A549 (cell line): ENCODE data around the gene CNDP1. TPM values are rescaled to one million over a fixed set of nuclear protein-coding genes. Genes with fewer than 3 reads are reported as not detected.

Source experiments
- ATAC-seq, 2 experiments: fragments of 200-7000 bp in 1 of 2; fragments of >200 bp in 1 of 2; cut with Nextera tagmentation in 1 of 2; cut with Tn5 transposase in 1 of 2; 3 replicates each; pipeline versions ENCODE4 v1.8.0 to v1.9.1; 2018 to 2020; ENCODE audit warnings: mild to moderate bottlenecking in 1 of 2, moderate library complexity in 1 of 2
- CTCF ChIA-PET: fragments of 300-600 bp; sonication (Branson Sonifier 250); formaldehyde crosslinking; extraction: SDS; loops from one replicate; lab custom pipeline; 2021; ENCODE audit warnings: antibody characterized with exemption, inconsistent platforms; lab: Yijun Ruan, JAX
- POLR2A ChIA-PET: fragments of 350-600 bp; formaldehyde crosslinking; extraction: SDS; loops from one replicate; lab custom pipeline; 2021; ENCODE audit warnings: antibody characterized with exemption, inconsistent platforms; lab: Yijun Ruan, JAX
- DNase-seq, 2 experiments: peaks; one replicate each; pipeline versions ENCODE4 v3.0.0 to v3.0.0-alpha.2; 2011 to 2016; ENCODE audit warnings: low read depth in 1 of 2, low spot score in 1 of 2
- FAIRE-seq: peaks from 2 replicates; lab custom pipeline; 2011; peaks lifted over from hg19 to GRCh38; lab: Jason Lieb, UNC
- H3K27ac ChIP-seq, 2 experiments: fragments of >200 bp; sonication (Bioruptor Twin); formaldehyde crosslinking; 3 replicates each; pipeline ENCODE4 v1.5.1; 2016 to 2017
- H3K4me1 ChIP-seq: fragments of >200 bp; sonication (Bioruptor Twin); formaldehyde crosslinking; 3 replicates; pipeline ENCODE4 v1.6.1; 2016
- H3K4me2 ChIP-seq: fragments of >200 bp; sonication (Bioruptor Twin); formaldehyde crosslinking; 3 replicates; pipeline ENCODE4 v1.6.1; 2016
- H3K4me3 ChIP-seq: fragments of >200 bp; sonication (Bioruptor Twin); formaldehyde crosslinking; 3 replicates; pipeline ENCODE4 v1.5.1; 2016
- H3K9me3 ChIP-seq: fragments of >200 bp; sonication (Bioruptor Twin); formaldehyde crosslinking; 3 replicates; pipeline ENCODE4 v1.6.1; 2016
- CBX2 ChIP-seq: fragments of 200-600 bp; sonication (generic); IDR thresholded peaks from 2 replicates; pipeline ENCODE4 v1.6.1; 2016; ENCODE audit warnings: low read depth, mild to moderate bottlenecking, borderline replicate concordance
- ESRRA ChIP-seq: fragments of 150-350 bp; IDR thresholded peaks from 2 replicates; pipeline ENCODE4 v1.6.1; 2014; ENCODE audit warnings: mild to moderate bottlenecking, low read length, borderline replicate concordance
- FOSL2 ChIP-seq, 2 experiments: fragments of 450-650 bp in 1 of 2; fragments of >200 bp in 1 of 2; sonication (Bioruptor Twin) in 1 of 2; formaldehyde crosslinking; IDR thresholded peaks; 2 replicates each; pipeline versions ENCODE4 v1.5.0 to v1.6.1; 2016 to 2020; ENCODE audit warnings: mild to moderate bottlenecking in 1 of 2, moderate library complexity in 1 of 2
- FOXS1 ChIP-seq: fragments of 250-450 bp; sonication (Bioruptor Pico); IDR thresholded peaks from 2 replicates; pipeline ENCODE4 v1.5.0; 2020; ENCODE audit warnings: mild to moderate bottlenecking, moderate library complexity
- HOXA7 ChIP-seq: fragments of 250-450 bp; sonication (Bioruptor Pico); IDR thresholded peaks from 2 replicates; pipeline ENCODE4 v1.5.0; 2020; ENCODE audit warnings: mild to moderate bottlenecking, moderate library complexity
- JUN ChIP-seq, 2 experiments: fragments of >200 bp; sonication (Bioruptor Twin); formaldehyde crosslinking; IDR thresholded peaks; 2 replicates in 1 of 2; 3 replicates in 1 of 2; pipeline ENCODE4 v1.6.1; 2016 to 2017
- JUNB ChIP-seq: fragments of >200 bp; sonication (Bioruptor Twin); formaldehyde crosslinking; IDR thresholded peaks from 2 replicates; pipeline ENCODE4 v1.6.1; 2016
- KDM1A ChIP-seq: fragments of 200-600 bp; sonication (generic); IDR thresholded peaks from 2 replicates; pipeline ENCODE4 v1.6.1; 2016; ENCODE audit warnings: low read depth, mild to moderate bottlenecking
- MAFK ChIP-seq: fragments of 450-650 bp; IDR thresholded peaks from 2 replicates; pipeline ENCODE4 v1.6.1; 2014; ENCODE audit not compliant: partially characterized antibody
- NFE2L2 ChIP-seq: fragments of 150-350 bp; conservative IDR thresholded peaks from 2 replicates; pipeline ENCODE4 v1.6.1; 2014; ENCODE audit warnings: low read length
- POLR2AphosphoS2 ChIP-seq: conservative IDR thresholded peaks from 2 replicates; pipeline ENCODE4 v1.6.1; 2012; ENCODE audit warnings: low read length, improper control_type of control experiment, inconsistent platforms
- TP53 ChIP-seq: fragments of 250-450 bp; sonication (Bioruptor Pico); IDR thresholded peaks from 2 replicates; pipeline ENCODE4 v1.5.0; 2021; ENCODE audit warnings: mild to moderate bottlenecking, moderate library complexity
- ZC3H11A ChIP-seq: fragments of 450-650 bp; IDR thresholded peaks from 2 replicates; pipeline ENCODE4 v1.6.1; 2014; ENCODE audit warnings: antibody characterized with exemption, mild to moderate bottlenecking
- ZFP36 ChIP-seq: fragments of 450-650 bp; IDR thresholded peaks from 2 replicates; pipeline ENCODE4 v1.6.1; 2014; ENCODE audit warnings: borderline replicate concordance; ENCODE audit not compliant: partially characterized antibody
- ZNF302 ChIP-seq: fragments of 250-450 bp; sonication (Bioruptor Pico); IDR thresholded peaks from 2 replicates; pipeline ENCODE4 v1.9.0; 2021; ENCODE audit warnings: inconsistent platforms, mild to moderate bottlenecking, moderate library complexity
- ZSCAN20 ChIP-seq: fragments of 250-450 bp; sonication (Bioruptor Pico); IDR thresholded peaks from 2 replicates; pipeline ENCODE4 v1.8.0; 2022; ENCODE audit warnings: mild to moderate bottlenecking, moderate library complexity
- WGBS: methylation state at CpG from one replicate; pipeline ENCODE4 v1.1.6; 2017; ENCODE audit errors: missing lambda C conversion rate; 5-methylcytosine and 5-hydroxymethylcytosine counted together
- polyA plus RNA-seq, 4 experiments: library from polyadenylated mRNA; depleted of rRNA in 3 of 4; stranded (reverse); fragments of >200 nt; fragmentation: RNase III in 1 of 4; extraction: RNeasy Plus Mini Kit Qiagen cat#74134 plus additional on column Dnase treatment in 1 of 4; gene quantifications; 2 replicates in 3 of 4; 3 replicates in 1 of 4; pipeline ENCODE4 v1.2.3, GENCODE V29; 2011 to 2017
- TF ChIP-seq, protein P1 (sequence below): IDR thresholded peaks from 2 replicates; pipeline ENCODE4 v1.6.1; 2012
- TF ChIP-seq, protein P2 (sequence below): IDR thresholded peaks from 2 replicates; pipeline ENCODE4 v1.6.1; 2012; ENCODE audit warnings: low read depth, borderline replicate concordance
- TF ChIP-seq, protein P3 (sequence below): fragments of 250-450 bp; sonication (Bioruptor Pico); IDR thresholded peaks from 2 replicates; pipeline ENCODE4 v1.5.0; 2020; ENCODE audit warnings: low read depth, mild to moderate bottlenecking, moderate library complexity
- TF ChIP-seq, protein P4 (sequence below): fragments of >200 bp; sonication (Bioruptor Twin); formaldehyde crosslinking; IDR thresholded peaks from 3 replicates; pipeline ENCODE4 v1.6.1; 2016
- TF ChIP-seq, protein P5 (sequence below): fragments of >200 bp; sonication (Bioruptor Twin); formaldehyde crosslinking; IDR thresholded peaks from 3 replicates; pipeline ENCODE4 v1.5.1; 2016
- TF ChIP-seq, protein P6 (sequence below): IDR thresholded peaks from 2 replicates; pipeline ENCODE4 v1.6.1; 2012

CNDP1 gene
- polyA plus RNA-seq, 2 of the 4 experiments (the other 2 are of a cell fraction): 0.16 TPM; not detected in 1

DNA sequence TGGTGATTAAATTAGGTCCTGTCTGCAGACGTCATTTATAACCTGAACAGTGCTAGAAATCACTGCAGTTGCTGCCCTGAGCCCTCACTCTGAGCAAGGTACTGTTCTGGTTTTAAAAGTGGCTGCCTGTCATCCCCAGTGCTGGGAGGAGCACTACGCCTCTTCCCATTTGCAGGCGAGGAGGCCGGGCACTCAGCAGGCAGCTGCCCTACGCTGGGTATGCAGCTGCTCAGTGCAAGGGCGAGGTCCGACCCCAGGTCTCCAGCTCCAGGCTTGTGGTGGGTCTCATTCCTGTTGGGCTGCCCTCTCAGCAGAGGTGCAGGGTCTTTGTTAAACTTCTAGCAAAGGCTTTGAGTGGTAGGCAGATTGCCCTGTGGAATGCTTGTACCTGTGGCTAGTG lies 22.5 kb upstream of the CNDP1 start (continued):
- TF ChIP-seq, protein P1, sequence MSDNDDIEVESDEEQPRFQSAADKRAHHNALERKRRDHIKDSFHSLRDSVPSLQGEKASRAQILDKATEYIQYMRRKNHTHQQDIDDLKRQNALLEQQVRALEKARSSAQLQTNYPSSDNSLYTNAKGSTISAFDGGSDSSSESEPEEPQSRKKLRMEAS: no peak

DNA sequence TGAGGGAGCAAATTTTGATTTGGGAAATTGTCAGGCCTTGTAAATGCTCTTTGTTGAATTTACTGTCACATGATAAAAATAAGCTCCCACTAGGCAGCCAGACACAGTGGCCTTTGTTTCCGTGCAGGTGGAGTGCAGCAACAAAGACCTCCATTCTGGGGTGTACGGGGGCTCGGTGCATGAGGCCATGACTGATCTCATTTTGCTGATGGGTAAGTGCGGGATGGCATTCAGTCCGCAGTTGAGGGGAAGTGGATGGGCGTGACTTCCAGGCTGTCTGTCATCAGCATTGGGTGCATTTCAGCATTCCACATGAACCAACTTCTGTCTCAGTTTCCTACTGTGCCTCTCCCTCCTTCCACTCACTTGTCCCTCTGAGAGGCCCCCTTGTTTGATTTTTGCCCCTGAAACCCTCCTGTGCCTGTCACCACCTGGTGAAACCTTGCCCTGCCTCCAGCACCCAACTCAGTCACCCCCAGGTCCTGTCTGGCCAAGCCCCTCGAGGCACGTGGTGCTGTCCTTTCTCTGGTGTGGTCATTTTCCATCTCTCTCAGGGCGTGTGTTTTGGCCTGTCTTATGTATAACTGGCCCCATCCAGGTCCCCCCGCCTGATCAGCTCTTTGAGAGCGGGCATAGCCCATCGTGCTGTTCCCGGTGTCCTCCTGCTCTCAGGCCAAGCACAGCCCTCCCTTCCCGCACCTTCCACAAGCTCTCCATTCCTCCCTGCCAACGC lies 21.8 kb upstream of the CNDP1 start:
- POLR2A ChIA-PET: no interaction called here
- no peak overlapping the region for H3K4me2 ChIP-seq
- TF ChIP-seq ZFP36 (no peak), ZSCAN20 (CRISPR knock-in tag) (no peak), MAFK (no peak), KDM1A (no peak)
- TF ChIP-seq, protein P2, sequence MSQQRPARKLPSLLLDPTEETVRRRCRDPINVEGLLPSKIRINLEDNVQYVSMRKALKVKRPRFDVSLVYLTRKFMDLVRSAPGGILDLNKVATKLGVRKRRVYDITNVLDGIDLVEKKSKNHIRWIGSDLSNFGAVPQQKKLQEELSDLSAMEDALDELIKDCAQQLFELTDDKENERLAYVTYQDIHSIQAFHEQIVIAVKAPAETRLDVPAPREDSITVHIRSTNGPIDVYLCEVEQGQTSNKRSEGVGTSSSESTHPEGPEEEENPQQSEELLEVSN: no peak
- TF ChIP-seq, protein P3, sequence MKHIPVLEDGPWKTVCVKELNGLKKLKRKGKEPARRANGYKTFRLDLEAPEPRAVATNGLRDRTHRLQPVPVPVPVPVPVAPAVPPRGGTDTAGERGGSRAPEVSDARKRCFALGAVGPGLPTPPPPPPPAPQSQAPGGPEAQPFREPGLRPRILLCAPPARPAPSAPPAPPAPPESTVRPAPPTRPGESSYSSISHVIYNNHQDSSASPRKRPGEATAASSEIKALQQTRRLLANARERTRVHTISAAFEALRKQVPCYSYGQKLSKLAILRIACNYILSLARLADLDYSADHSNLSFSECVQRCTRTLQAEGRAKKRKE (CRISPR knock-in tag): no peak
- TF ChIP-seq, protein P4, sequence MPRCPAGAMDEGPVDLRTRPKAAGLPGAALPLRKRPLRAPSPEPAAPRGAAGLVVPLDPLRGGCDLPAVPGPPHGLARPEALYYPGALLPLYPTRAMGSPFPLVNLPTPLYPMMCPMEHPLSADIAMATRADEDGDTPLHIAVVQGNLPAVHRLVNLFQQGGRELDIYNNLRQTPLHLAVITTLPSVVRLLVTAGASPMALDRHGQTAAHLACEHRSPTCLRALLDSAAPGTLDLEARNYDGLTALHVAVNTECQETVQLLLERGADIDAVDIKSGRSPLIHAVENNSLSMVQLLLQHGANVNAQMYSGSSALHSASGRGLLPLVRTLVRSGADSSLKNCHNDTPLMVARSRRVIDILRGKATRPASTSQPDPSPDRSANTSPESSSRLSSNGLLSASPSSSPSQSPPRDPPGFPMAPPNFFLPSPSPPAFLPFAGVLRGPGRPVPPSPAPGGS: no peak
- TF ChIP-seq, protein P5, sequence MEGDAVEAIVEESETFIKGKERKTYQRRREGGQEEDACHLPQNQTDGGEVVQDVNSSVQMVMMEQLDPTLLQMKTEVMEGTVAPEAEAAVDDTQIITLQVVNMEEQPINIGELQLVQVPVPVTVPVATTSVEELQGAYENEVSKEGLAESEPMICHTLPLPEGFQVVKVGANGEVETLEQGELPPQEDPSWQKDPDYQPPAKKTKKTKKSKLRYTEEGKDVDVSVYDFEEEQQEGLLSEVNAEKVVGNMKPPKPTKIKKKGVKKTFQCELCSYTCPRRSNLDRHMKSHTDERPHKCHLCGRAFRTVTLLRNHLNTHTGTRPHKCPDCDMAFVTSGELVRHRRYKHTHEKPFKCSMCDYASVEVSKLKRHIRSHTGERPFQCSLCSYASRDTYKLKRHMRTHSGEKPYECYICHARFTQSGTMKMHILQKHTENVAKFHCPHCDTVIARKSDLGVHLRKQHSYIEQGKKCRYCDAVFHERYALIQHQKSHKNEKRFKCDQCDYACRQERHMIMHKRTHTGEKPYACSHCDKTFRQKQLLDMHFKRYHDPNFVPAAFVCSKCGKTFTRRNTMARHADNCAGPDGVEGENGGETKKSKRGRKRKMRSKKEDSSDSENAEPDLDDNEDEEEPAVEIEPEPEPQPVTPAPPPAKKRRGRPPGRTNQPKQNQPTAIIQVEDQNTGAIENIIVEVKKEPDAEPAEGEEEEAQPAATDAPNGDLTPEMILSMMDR: no peak
- no peaks in the 10 kb centered on the region for H3K9me3 ChIP-seq
- 97% methylated on average over 15 of the region's 15 CpGs for WGBS
- DNase-seq (no peak), ATAC-seq (no peak), FAIRE-seq (no peak)
- no peak overlapping the region for H3K27ac ChIP-seq
- H3K4me3 ChIP-seq: no peak overlapping the region
- CTCF ChIA-PET: interaction anchor here (0.9 kb wide), 1 partner anchor 160 kb away, joined by 3 read pairs; no protein-coding TSS in a partner anchor
- H3K4me1 ChIP-seq: no peaks in the 10 kb centered on the region

DNA sequence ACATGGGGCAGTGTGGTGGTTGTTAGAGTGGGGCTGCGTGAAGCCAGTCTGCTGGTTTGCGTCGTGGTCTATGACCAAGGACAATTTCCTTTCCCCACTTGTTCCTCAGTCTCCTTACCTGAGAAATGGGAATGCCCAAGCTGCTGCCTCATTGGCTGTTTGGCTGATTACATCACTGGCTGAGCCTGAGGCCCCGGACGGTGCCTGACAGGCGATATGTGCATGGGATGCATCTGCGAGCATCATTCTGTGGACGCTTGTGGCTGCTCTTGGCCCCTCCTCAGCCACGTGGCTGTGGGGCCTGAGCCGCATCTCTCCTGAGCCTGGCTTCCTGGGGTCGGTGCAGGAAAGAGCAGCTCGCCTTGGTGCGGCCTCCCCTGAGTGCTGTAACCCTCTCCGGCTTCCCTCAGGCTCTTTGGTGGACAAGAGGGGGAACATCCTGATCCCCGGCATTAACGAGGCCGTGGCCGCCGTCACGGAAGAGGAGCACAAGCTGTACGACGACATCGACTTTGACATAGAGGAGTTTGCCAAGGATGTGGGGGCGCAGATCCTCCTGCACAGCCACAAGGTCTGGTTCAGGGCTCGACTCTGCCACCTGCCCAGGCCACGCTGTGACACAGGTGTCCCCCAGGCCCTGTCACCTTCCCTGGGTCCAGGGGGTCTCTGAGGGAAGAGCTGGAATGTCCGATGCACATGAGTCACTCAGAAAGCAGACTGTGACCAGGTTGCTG lies 21.0 kb upstream of the CNDP1 start:
- ChIA-PET CTCF (no interaction called here), POLR2A (no interaction called here)
- 91% methylated on average over 20 of the region's 27 CpGs for WGBS
- DNase-seq: no peak
- Histone ChIP-seq H3K27ac (no peak overlapping the region), H3K4me3 (no peak overlapping the region), H3K9me3 (no peaks in the 10 kb centered on the region), H3K4me2 (no peak overlapping the region), H3K4me1 (no peaks in the 10 kb centered on the region)
- FAIRE-seq: no peak
- ATAC-seq: no peak
- no peak for TF ChIP-seq HOXA7
- no peak for TF ChIP-seq POLR2AphosphoS2
- TF ChIP-seq FOXS1 (CRISPR knock-in tag): no peak
- TF ChIP-seq, protein P5: no peak
- TF ChIP-seq ESRRA: no peak
- TF ChIP-seq ZC3H11A: no peak
- TF ChIP-seq JUNB: no peak
- TF ChIP-seq, protein P4: no peak
- no peak for TF ChIP-seq CBX2
- TF ChIP-seq JUN (IDR thresholded peaks at IDR 0.05): no peak
- TF ChIP-seq, protein P6, sequence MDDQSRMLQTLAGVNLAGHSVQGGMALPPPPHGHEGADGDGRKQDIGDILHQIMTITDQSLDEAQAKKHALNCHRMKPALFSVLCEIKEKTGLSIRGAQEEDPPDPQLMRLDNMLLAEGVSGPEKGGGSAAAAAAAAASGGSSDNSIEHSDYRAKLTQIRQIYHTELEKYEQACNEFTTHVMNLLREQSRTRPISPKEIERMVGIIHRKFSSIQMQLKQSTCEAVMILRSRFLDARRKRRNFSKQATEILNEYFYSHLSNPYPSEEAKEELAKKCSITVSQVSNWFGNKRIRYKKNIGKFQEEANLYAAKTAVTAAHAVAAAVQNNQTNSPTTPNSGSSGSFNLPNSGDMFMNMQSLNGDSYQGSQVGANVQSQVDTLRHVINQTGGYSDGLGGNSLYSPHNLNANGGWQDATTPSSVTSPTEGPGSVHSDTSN: no peak
- TF ChIP-seq NFE2L2: no peak
- TF ChIP-seq TP53: no peak
- no peak for TF ChIP-seq FOSL2 (IDR thresholded peaks at IDR 0.05)
- no peak for TF ChIP-seq FOSL2 (CRISPR knock-in tag; IDR thresholded peaks at IDR 0.05)
- TF ChIP-seq ZNF302 (CRISPR knock-in tag): no peak
